Activated effector memory CD4-positive, alpha-beta T cell treated with anti-CD3 and anti-CD28 coated beads, Interleukin-2, amount 50 U/mL, for 16 hours (primary cell): ENCODE results near the gene C2CD4C.
"Not testable (repeated sequence)": the region's sequence is repeated elsewhere in the genome, so short reads cannot be mapped to it uniquely, and the experiment has no call there.

Experiments
- DNase-seq: peaks from one replicate; pipeline ENCODE4 v3.0.0-alpha.2; 2020

The C2CD4C gene

GRCh38 chr19:397941-398706 lies 10.8 kb downstream of the C2CD4C start:
- DNase-seq, result peak; percentile 53

- no peak for DNase-seq
Observed at GRCh38 chr19:397321-397720, 11.6 kb downstream of the C2CD4C start.

- no peak for DNase-seq
Observed at GRCh38 chr19:395467-395866, 13.5 kb downstream of the C2CD4C start.

- not testable (repeated sequence) for DNase-seq
Observed at GRCh38 chr19:394857-395256, 14.1 kb downstream of the C2CD4C start.

GRCh38 chr19:393560-393959 lies 15.4 kb downstream of the C2CD4C start:
- not testable (repeated sequence) for DNase-seq

- peak; percentile 22 for DNase-seq
Observed at GRCh38 chr19:392375-392970, 16.5 kb downstream of the C2CD4C start.

- peak; percentile 50 for DNase-seq
Observed at GRCh38 chr19:391726-392374, 17.1 kb downstream of the C2CD4C start.

- DNase-seq, result peak; percentile 42
Observed at GRCh38 chr19:391207-391557, 17.8 kb downstream of the C2CD4C start.

- peak; percentile 41 for DNase-seq
Observed at GRCh38 chr19:390386-391206, 18.4 kb downstream of the C2CD4C start.

GRCh38 chr19:389935-390289 lies 19.0 kb downstream of the C2CD4C start:
- DNase-seq, result peak; percentile 37

- DNase-seq, result peak; percentile 46
Observed at GRCh38 chr19:389255-389934, 19.6 kb downstream of the C2CD4C start.

- peak; percentile 51 for DNase-seq
Observed at GRCh38 chr19:388691-389090, 20.3 kb downstream of the C2CD4C start.

- DNase-seq, result peak; percentile 34
Observed at GRCh38 chr19:387777-388176, 21.2 kb downstream of the C2CD4C start.

- not testable (repeated sequence) for DNase-seq
Observed at GRCh38 chr19:386632-387301, 22.2 kb downstream of the C2CD4C start.

GRCh38 chr19:386189-386588 lies 22.8 kb downstream of the C2CD4C start:
- not testable (repeated sequence) for DNase-seq

GRCh38 chr19:384799-385169 lies 24.2 kb downstream of the C2CD4C start:
- DNase-seq, result peak; percentile 49

GRCh38 chr19:383922-384798 lies 24.8 kb downstream of the C2CD4C start:
- DNase-seq, result no peak

- no peak for DNase-seq
Observed at GRCh38 chr19:383040-383439, 25.9 kb downstream of the C2CD4C start.

GRCh38 chr19:382578-382977 lies 26.4 kb downstream of the C2CD4C start:
- peak; percentile 76 for DNase-seq

GRCh38 chr19:381901-382300 lies 27.0 kb downstream of the C2CD4C start:
- not testable (repeated sequence) for DNase-seq

- not testable (repeated sequence) for DNase-seq
Observed at GRCh38 chr19:380618-381219, 28.2 kb downstream of the C2CD4C start.
